IPS-20b (cell line): ENCODE data around the gene CLEC2D.
"Not testable (repeated sequence)": the region's sequence is repeated elsewhere in the genome, so short reads cannot be mapped to it uniquely, and the experiment has no call there.

Experiments used
- H3K27ac ChIP-seq: one replicate; pipeline ENCODE4 v1.5.1; 2013; ENCODE audit warnings: low read length
- H3K27me3 ChIP-seq: 2 replicates; pipeline ENCODE4 v1.6.1; 2013; ENCODE audit warnings: mild to moderate bottlenecking, low read length, inconsistent platforms; ENCODE audit not compliant: insufficient read depth
- H3K36me3 ChIP-seq: 2 replicates; pipeline ENCODE4 v1.6.1; 2013; ENCODE audit warnings: low read depth, mild to moderate bottlenecking, inconsistent platforms, low read length, moderate library complexity; ENCODE audit not compliant: insufficient read depth
- H3K4me1 ChIP-seq: 2 replicates; pipeline ENCODE4 v1.6.1; 2013; ENCODE audit warnings: mild to moderate bottlenecking, control low read depth, inconsistent platforms, low read length, moderate library complexity; ENCODE audit not compliant: insufficient read depth
- H3K4me3 ChIP-seq: 2 replicates; pipeline ENCODE4 v1.5.1; 2013; ENCODE audit warnings: mild to moderate bottlenecking, low read length, inconsistent platforms
- H3K9ac ChIP-seq: 2 replicates; pipeline ENCODE4 v1.6.1; 2013; ENCODE audit warnings: low read depth, mild to moderate bottlenecking, inconsistent platforms, low read length, moderate library complexity
- H3K9me3 ChIP-seq: 2 replicates; pipeline ENCODE4 v1.6.1; 2013; ENCODE audit warnings: mild to moderate bottlenecking, low read depth, low read length, inconsistent platforms; ENCODE audit not compliant: insufficient read depth

The CLEC2D gene

DNA sequence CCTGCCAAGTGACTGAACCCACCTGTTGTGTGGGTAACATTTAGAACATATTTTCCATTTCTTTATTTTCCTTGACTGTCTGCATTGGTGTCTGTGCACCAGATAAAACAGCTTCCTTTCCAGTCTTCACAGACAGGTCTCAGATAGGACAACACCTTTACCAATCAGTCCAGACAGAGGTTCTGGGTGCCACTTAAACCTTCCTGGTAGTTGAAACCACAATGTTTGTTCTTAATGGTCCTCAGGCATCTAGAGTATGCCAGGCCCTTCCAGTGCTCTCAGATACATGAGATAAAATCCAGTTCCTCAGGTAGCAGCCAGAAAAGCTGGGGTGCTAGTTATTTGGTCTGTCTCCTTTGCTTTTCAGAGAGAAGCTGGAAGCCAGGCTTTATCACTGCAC lies 7.0 kb upstream of the CLEC2D start:
- Histone ChIP-seq H3K9me3 (no peaks in the 10 kb centered on the region), H3K27me3 (no peaks in the 10 kb centered on the region), H3K36me3 (peaks cover 58% of the 10 kb centered on the region), H3K27ac (no peak overlapping the region), H3K4me1 (no peaks in the 10 kb centered on the region), H3K9ac (no peak overlapping the region), H3K4me3 (no peak overlapping the region)

DNA sequence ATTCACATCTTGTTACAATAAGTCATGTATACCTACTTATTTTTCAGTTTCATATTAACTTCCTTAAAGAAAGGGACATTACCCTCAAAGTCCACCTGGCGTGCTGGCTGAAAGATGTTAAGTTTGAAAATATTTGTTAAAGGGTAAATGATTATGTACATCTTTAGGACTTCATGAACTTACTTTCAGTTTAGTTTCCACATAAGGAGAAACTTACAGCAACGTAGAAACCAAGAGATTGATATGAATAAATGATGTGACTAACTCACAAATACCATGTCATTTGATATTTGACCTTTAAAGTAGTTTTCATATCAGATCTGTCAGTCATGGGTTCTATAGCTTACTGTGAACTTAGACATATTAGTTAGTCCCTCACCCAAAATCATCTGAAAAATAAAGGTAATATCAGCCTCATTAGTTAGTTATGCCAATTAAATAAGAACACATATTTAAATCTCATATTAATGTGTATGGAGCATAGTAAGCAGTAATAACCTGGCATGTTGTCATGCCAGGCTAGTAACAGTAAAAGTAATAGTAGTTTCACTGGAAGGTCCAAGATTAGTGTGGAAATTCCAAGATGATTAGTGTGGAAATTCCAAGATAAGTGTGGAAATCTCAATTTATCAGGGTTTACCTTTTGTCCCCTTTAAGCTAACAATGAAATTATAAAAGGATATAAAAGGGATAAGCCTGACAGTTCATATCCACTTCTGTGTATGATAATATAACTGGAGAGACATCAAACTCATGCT lies 1.9 kb upstream of the CLEC2D start:
- peaks cover 19% of the 10 kb centered on the region for H3K36me3 ChIP-seq
- H3K4me1 ChIP-seq = no peaks in the 10 kb centered on the region
- no peaks in the 10 kb centered on the region for H3K27me3 ChIP-seq
- no peak overlapping the region for H3K27ac ChIP-seq
- H3K9ac ChIP-seq = no peak overlapping the region
- no peaks in the 10 kb centered on the region for H3K9me3 ChIP-seq
- no peak overlapping the region for H3K4me3 ChIP-seq

DNA sequence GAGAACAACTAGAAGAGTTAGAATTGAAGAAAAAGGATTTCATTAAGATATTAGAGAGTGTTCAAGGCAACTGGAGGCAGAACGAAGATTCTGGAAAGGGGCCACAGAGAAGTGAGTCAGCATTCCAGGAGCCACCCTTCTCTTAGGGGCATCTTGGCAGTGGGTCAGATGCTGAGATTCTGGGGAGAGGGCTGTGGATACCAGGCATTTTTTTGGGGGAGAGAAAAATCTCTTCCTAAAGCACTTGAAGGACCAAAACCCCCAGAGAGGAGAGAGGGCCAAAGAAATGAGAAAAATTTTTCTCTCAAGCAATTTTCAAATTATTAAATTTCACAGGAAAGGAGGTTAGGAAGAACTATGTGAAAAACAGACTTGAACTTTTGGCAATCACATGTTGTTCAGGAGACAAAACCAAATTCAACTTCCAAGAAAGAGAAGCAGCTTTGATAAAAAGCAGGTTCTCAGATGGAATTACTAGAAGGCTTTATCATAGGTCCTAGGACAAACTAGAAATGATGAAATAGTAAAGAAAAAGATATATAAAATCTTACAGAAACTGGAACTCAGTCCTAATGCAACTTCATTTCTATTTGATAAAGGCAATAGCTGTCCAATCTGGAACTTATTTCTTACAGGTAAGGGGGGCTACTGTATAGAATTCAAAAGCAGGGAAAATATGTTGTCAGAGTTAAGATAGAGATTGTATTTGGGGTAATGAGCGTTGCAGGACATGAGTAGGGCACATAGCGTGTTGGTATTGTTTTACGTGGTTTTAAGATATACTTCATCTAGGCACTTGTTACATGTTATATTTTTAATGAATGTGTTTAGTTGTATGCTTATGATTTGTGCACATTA lies 1.1 kb upstream of the CLEC2D start:
- no peaks in the 10 kb centered on the region for H3K4me1 ChIP-seq
- H3K9ac ChIP-seq = no peak overlapping the region
- no peak overlapping the region for H3K4me3 ChIP-seq
- H3K9me3 ChIP-seq = no peaks in the 10 kb centered on the region
- no peaks in the 10 kb centered on the region for H3K27me3 ChIP-seq
- peaks cover 14% of the 10 kb centered on the region for H3K36me3 ChIP-seq
- no peak overlapping the region for H3K27ac ChIP-seq

DNA sequence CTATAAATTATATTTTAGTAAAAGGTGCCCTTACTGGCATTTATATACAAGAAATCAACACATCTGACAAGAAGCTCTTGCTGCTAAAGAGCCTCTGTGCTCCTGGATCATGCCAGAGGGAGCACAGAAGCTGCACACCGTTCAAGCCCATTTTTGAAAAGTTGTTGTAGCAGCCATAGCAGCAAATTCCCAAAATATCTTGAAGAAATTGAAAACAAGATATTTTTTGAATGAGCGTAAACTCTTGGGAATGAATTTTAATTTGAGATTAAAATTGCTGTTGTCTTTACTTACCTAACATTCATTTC lies 540 bp upstream of the CLEC2D start:
- H3K27ac ChIP-seq = no peak overlapping the region

DNA sequence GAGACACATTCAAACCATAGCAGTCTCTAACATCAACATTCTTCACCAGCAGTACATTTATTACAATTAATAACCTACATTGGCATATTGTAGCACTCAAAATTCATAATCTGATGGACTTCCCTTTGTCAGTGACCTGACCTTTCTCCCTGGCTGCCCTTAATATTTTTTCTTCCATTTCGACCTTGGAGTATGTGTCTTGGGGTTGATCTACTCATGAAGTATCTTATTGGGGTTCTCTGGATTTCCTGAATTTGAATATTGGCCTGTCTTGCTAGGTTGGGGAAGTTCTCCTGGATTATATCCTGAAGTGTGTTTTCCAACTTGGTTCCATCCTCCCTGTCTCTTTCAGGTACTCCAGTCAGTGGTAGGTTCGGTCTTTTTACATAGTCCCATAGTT lies 2.8 kb downstream of the CLEC2D start:
- not testable (repeated sequence) for H3K9me3 ChIP-seq, H3K27ac ChIP-seq, H3K27me3 ChIP-seq, H3K36me3 ChIP-seq, H3K9ac ChIP-seq, H3K4me1 ChIP-seq, H3K4me3 ChIP-seq

More for the DNA sequence above, 540 bp upstream of the CLEC2D start:
- Histone ChIP-seq H3K27me3 (no peaks in the 10 kb centered on the region), H3K4me3 (no peak overlapping the region), H3K9me3 (no peaks in the 10 kb centered on the region), H3K9ac (no peak overlapping the region), H3K36me3 (peaks cover 14% of the 10 kb centered on the region), H3K4me1 (no peaks in the 10 kb centered on the region)

DNA sequence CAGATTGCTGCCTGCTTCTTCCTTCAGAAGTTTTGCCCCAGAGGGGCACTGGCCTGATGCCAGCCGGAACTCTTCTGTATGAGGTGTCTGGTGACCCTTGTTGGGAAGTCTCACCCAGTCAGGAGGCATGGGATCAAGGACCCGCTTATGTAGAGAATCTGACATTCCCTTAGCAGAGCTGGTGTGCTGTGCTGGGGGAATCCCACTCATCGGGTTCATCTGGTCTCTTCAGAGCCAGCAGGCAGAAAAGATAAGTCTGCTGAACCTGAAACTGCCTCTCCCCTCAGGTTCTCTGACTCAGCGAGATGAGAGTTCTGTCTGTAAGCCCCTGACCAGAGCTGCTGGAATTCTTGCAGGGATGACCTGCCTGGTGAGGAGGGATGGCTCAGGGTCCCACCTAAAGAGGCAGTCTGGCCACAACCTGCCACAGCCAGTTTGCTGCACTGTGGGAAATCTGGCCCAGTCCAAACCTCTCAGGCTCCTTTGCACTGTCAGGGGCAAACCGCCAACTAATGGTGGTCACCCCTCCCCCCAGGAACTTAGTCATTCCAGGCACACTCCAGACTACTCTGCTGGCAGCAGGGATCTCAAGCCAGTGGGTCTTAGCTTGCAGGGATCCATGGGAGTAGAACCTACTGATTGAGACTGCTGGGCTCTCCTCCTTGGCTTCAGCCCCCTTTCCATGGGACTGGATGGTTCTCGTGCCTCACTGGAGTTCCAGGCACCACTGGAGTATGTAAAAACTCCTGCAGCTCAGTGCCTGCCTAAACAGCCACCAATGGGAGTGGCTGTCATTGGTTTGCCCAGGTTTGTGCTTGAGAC lies 4.1 kb downstream of the CLEC2D start:
- H3K4me1 ChIP-seq = no peaks in the 10 kb centered on the region
- no peak overlapping the region for H3K9ac ChIP-seq
- no peaks in the 10 kb centered on the region for H3K36me3 ChIP-seq
- no peaks in the 10 kb centered on the region for H3K27me3 ChIP-seq
- no peaks in the 10 kb centered on the region; the same call in 1 of the 2 replicates for H3K9me3 ChIP-seq
- H3K27ac ChIP-seq = no peak overlapping the region
- H3K4me3 ChIP-seq = no peak overlapping the region

DNA sequence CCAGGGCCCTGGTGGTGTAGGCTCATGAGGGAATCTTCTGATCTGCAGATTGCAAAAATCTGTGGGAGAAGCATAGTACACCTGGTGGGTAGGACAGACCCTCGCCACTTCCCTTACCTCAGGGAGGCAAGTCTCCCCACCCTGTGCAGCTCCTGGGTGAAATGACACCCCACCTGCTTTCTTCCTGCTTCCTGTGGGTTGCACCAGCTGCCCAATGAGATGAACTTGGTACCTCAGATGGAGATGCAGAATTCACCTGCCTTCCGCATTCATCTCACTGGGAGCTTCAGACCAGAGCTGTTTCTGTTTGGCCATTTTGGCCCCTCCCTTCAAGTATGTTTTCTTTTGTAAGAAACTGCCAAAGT lies 4.7 kb downstream of the CLEC2D start:
- H3K9ac ChIP-seq = no peak overlapping the region
- no peaks in the 10 kb centered on the region for H3K36me3 ChIP-seq

DNA sequence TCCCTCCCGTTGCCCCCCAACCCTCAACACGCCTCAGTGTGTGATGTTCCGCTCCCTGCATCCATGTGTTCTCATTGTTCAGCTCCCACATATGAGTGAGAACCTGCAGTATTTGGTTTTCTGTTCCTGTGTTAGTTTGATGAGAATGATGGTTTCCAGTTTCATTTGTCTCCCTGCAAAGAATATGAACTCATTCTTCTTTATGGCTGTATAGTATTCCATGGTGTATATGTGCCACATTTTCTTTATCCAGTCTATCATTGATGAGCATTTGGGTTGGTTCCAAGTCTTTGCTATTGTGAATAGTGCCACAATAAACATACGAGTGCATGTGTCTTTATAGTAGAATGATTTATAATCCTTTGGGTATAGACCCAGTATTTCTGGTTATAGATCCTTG lies 13.0 kb downstream of the CLEC2D start:
- not testable (repeated sequence) for H3K4me3 ChIP-seq, H3K27me3 ChIP-seq, H3K4me1 ChIP-seq, H3K9ac ChIP-seq, H3K9me3 ChIP-seq, H3K27ac ChIP-seq
- H3K36me3 ChIP-seq = 0 out of 2 replicates have a peak, but pooled peaks cover 15% of the 10 kb centered on the region

More for the DNA sequence above, 4.7 kb downstream of the CLEC2D start:
- Histone ChIP-seq H3K4me1 (no peaks in the 10 kb centered on the region), H3K27ac (no peak overlapping the region), H3K27me3 (no peaks in the 10 kb centered on the region), H3K9me3 (no peaks in the 10 kb centered on the region; the same call in 1 of the 2 replicates), H3K4me3 (no peak overlapping the region)

DNA sequence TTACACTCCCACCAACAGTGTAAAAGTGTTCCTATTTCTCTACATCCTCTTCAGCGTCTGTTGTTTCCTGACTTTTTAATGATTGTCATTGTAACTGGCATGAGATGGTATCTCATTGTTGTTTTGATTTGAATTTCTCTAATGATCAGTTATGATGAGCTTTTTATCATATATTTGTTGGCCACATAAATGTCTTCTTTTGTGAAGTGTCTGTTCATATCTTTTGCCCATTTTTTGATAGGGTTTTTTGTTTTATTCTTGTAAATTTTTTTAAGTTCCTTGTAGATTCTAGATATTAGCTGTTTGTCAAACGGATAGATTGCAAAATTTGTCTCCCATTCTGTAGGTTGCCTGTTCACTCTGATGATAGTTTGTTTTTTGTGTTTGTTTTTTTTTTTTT lies 13.4 kb downstream of the CLEC2D start:
- H3K36me3 ChIP-seq = peaks cover 16% of the 10 kb centered on the region; the same call in 1 of the 2 replicates
- not testable (repeated sequence) for H3K9ac ChIP-seq, H3K9me3 ChIP-seq, H3K4me1 ChIP-seq, H3K27me3 ChIP-seq, H3K4me3 ChIP-seq, H3K27ac ChIP-seq

DNA sequence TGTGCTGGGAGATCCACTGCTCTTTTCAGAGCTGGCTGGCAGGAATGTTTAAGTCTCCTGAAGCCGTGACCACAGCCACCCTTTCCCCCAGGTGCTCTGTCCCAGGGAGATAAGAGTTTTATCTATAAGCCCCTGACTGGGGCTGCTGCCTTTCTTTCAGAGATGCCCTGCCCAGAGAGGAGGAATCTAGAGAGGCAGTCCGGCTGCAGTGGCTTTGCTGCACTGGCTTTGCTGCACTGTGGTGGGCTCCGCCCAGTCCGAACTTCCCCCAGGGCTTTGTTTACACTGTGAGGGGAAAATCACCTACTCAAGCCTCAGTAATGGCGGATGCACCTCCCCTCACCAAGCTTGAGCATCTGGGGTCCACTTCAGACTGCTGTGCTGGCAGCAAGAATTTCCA lies 15.9 kb downstream of the CLEC2D start:
- H3K36me3 ChIP-seq = peaks cover 29% of the 10 kb centered on the region; the same call in 1 of the 2 replicates
- not testable (repeated sequence) for H3K4me3 ChIP-seq

DNA sequence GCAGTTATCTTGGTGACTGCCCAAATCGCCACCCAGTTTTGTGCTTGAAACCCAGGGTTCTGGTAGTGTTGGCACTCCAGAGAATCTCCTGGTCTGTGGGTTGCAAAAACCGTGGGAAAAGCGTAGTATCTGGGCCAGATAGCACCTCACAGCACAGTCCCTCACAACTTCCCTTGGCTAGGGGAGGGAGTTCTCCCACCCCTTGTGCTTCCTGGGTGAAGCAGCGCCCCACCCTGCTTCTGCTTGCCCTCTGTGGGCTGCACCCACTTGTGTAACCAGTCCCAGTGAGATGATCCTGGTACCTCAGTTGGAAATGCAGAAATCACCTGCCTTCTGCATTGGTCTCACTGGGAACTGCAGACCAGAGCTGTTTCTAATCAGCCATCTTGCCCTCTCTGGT lies 16.4 kb downstream of the CLEC2D start:
- Histone ChIP-seq H3K27ac (no peak overlapping the region), H3K9ac (no peak overlapping the region), H3K4me3 (no peak overlapping the region), H3K9me3 (no peaks in the 10 kb centered on the region), H3K36me3 (peaks cover 27% of the 10 kb centered on the region; the same call in 1 of the 2 replicates), H3K27me3 (no peaks in the 10 kb centered on the region), H3K4me1 (no peaks in the 10 kb centered on the region)

More for the DNA sequence above, 15.9 kb downstream of the CLEC2D start:
- H3K9ac ChIP-seq, H3K27me3 ChIP-seq, H3K9me3 ChIP-seq, H3K4me1 ChIP-seq, H3K27ac ChIP-seq: not testable (repeated sequence)
